ENCODE measurements around the gene CPXM1. TPM values are rescaled to one million over a fixed set of nuclear protein-coding genes. Genes with fewer than 3 reads are reported as not detected.
"Not testable (repeated sequence)": the region's sequence is repeated elsewhere in the genome, so short reads cannot be mapped to it uniquely, and the experiment has no call there.

CPXM1 gene
- polyA plus RNA-seq, 1 donor, result 224 TPM

- no peak for DNase-seq
Measured at GRCh38 chr20:2826655-2827054, 26.2 kb upstream of the CPXM1 start.

- no peak for DNase-seq
Measured at GRCh38 chr20:2825761-2826160, 25.3 kb upstream of the CPXM1 start.

GRCh38 chr20:2822073-2822472 lies 21.6 kb upstream of the CPXM1 start:
- no peak for DNase-seq

GRCh38 chr20:2820896-2821869 lies 20.8 kb upstream of the CPXM1 start:
- peak; percentile 43 for DNase-seq

- peak; percentile 73 for DNase-seq
Measured at GRCh38 chr20:2820084-2820895, 19.9 kb upstream of the CPXM1 start.

GRCh38 chr20:2817891-2818595 lies 17.6 kb upstream of the CPXM1 start:
- no peak for DNase-seq

- no peak for DNase-seq
Measured at GRCh38 chr20:2817341-2817726, 16.9 kb upstream of the CPXM1 start.

- no peak for DNase-seq
Measured at GRCh38 chr20:2816583-2817340, 16.3 kb upstream of the CPXM1 start.

- DNase-seq, result no peak
Measured at GRCh38 chr20:2816030-2816582, 15.7 kb upstream of the CPXM1 start, which contains the start of gene TMEM239. Gene TMEM239, plus strand, starts transcription at chr20:2816364. Its CDS starts 191 bp downstream, at chr20:2816555.

GRCh38 chr20:2815242-2815900 lies 14.9 kb upstream of the CPXM1 start:
- no peak for DNase-seq

GRCh38 chr20:2814587-2815051 lies 14.2 kb upstream of the CPXM1 start, which contains the start of gene C20orf141:
Gene C20orf141, plus strand, starts transcription at chr20:2814987. Its CDS starts 198 bp downstream, at chr20:2815185.
- DNase-seq, result no peak

GRCh38 chr20:2814076-2814475 lies 13.6 kb upstream of the CPXM1 start:
- no peak for DNase-seq

- no peak for DNase-seq
Measured at GRCh38 chr20:2812189-2812588, 11.8 kb upstream of the CPXM1 start.

- DNase-seq, result no peak
Measured at GRCh38 chr20:2809690-2810089, 9.3 kb upstream of the CPXM1 start.

GRCh38 chr20:2807929-2808328 lies 7.5 kb upstream of the CPXM1 start:
- DNase-seq, result not testable (repeated sequence)

GRCh38 chr20:2807019-2807418 lies 6.6 kb upstream of the CPXM1 start:
- DNase-seq, result no peak

GRCh38 chr20:2806351-2806701 lies 5.9 kb upstream of the CPXM1 start:
- no peak for DNase-seq

- DNase-seq, result peak; percentile 72
Measured at GRCh38 chr20:2805689-2806350, 5.4 kb upstream of the CPXM1 start.

- DNase-seq, result no peak
Measured at GRCh38 chr20:2804852-2805688, 4.6 kb upstream of the CPXM1 start.

Data from left kidney (tissue), 2 donors.